CD4-positive, CD25-positive, alpha-beta regulatory T cell (primary cell): ENCODE data around the gene CERS6. TPM values are rescaled to one million over a fixed set of nuclear protein-coding genes. Genes with fewer than 3 reads are reported as not detected.

ENCODE experiments used
- ATAC-seq, 2 donors: fragments of 150-1000 bp; cut with Tn5 transposase; one replicate each; pipeline ENCODE4 v1.10.0; 2021; ENCODE audit warnings: low read depth in 2 of 2, moderate number of reproducible peaks in 2 of 2, moderate library complexity in 1 of 2
- DNase-seq, 3 donors: peaks; one replicate each; pipeline versions ENCODE4 v3.0.0 to v3.0.0-alpha.2; 2012 to 2022; ENCODE audit warnings: mixed read lengths in 1 of 3
- H3K27ac ChIP-seq: one replicate; pipeline ENCODE4 v1.7.0; 2013; ENCODE audit warnings: mild to moderate bottlenecking, low read length; ENCODE audit not compliant: insufficient read depth, poor library complexity, severe bottlenecking
- H3K27me3 ChIP-seq: one replicate; pipeline ENCODE4 v1.7.0; 2013; ENCODE audit warnings: low read length; ENCODE audit not compliant: control insufficient read depth, insufficient read depth
- H3K36me3 ChIP-seq: one replicate; pipeline ENCODE4 v1.7.0; 2013; ENCODE audit warnings: mild to moderate bottlenecking, low read length, moderate library complexity; ENCODE audit not compliant: control insufficient read depth, insufficient read depth
- H3K4me1 ChIP-seq: 2 replicates; pipeline ENCODE4 v1.7.0; 2013; ENCODE audit warnings: mild to moderate bottlenecking, low read length; ENCODE audit not compliant: insufficient read depth, control insufficient read depth, poor library complexity, severe bottlenecking
- H3K4me3 ChIP-seq: one replicate; pipeline ENCODE4 v1.7.0; 2013; ENCODE audit warnings: low read depth, mild to moderate bottlenecking, low read length, moderate library complexity
- H3K9me3 ChIP-seq, 2 experiments: 1 replicate in 1 of 2; 2 replicates in 1 of 2; pipeline ENCODE4 v1.7.0; 2013; ENCODE audit warnings: low read length in 2 of 2, mild to moderate bottlenecking in 1 of 2, moderate library complexity in 1 of 2; ENCODE audit not compliant: control insufficient read depth in 2 of 2
- H3K27ac Mint-ChIP-seq, 3 donors: one replicate each; pipeline ENCODE4 v1.8.0; 2020 to 2022; ENCODE audit warnings: mild to moderate bottlenecking in 3 of 3, mixed read lengths in 3 of 3, moderate library complexity in 2 of 3
- H3K27me3 Mint-ChIP-seq: one replicate; pipeline ENCODE4 v1.8.0; 2022; ENCODE audit warnings: mild to moderate bottlenecking, mixed read lengths
- H3K36me3 Mint-ChIP-seq: one replicate; pipeline ENCODE4 v1.8.0; 2020; ENCODE audit warnings: mixed read lengths
- H3K4me1 Mint-ChIP-seq, 4 donors: one replicate each; pipeline ENCODE4 v1.8.0; 2020 to 2022; ENCODE audit warnings: mixed read lengths in 4 of 4, mild to moderate bottlenecking in 1 of 4
- H3K4me3 Mint-ChIP-seq, 4 donors: one replicate each; pipeline ENCODE4 v1.8.0; 2020 to 2022; ENCODE audit warnings: mild to moderate bottlenecking in 4 of 4, mixed read lengths in 4 of 4, moderate library complexity in 3 of 4
- H3K9me3 Mint-ChIP-seq, 7 donors: one replicate each; pipeline ENCODE4 v1.8.0; 2020 to 2022; ENCODE audit warnings: mixed read lengths in 7 of 7, mild to moderate bottlenecking in 3 of 7, moderate library complexity in 2 of 7
- polyA plus RNA-seq, 4 donors: library from polyadenylated mRNA; unstranded; fragments of 300-500 nt; fragmentation: Illumina TruSeq; gene quantifications; one replicate each; pipeline ENCODE4 v1.2.3, GENCODE V29; 2021
- total RNA-seq: library from RNA; stranded (reverse); gene quantifications from one replicate; pipeline ENCODE4 v1.2.3, GENCODE V29; 2022

The CERS6 gene
- total and polyA plus RNA-seq, 5 donors from 2014 or later = 1.3 to 5.3 (median 3.6) TPM

DNA sequence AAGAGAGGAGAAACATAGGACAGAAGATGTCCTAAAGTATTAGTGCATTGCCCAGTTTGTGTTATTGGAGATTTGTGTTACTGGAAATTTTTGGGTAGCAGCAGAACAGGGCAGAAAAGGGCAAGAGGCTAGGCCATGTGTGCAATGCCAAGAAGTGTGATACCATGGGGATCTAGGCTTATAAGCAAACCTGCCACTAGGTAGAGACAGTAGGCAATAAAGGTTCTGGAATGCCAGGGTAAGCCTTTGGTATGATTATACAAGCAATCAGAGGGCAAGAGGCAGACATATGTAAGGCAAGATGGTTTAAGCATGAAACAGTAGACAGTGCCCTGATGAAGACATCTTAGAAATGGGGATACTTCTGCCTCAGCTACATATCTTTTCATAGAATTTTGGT, 12.3 kb upstream of the CERS6 start:
- Mint-ChIP-seq H3K4me1 (peaks cover 0 to 7% (median 1%) of the 10 kb centered on the region in 4 donors), H3K27me3 (no peaks in the 10 kb centered on the region), H3K9me3 (peaks cover 0 to 9% (median 0%) of the 10 kb centered on the region in 7 donors), H3K36me3 (no peaks in the 10 kb centered on the region), H3K27ac (no peak overlapping the region), H3K4me3 (no peak overlapping the region)
- peaks cover 5% of the 10 kb centered on the region for H3K27me3 ChIP-seq
- H3K4me1 ChIP-seq = no peaks in the 10 kb centered on the region
- H3K4me3 ChIP-seq = no peak overlapping the region
- DNase-seq (no peak), ATAC-seq (no peak)
- no peak overlapping the region for H3K27ac ChIP-seq
- H3K9me3 ChIP-seq = no peaks in the 10 kb centered on the region
- no peaks in the 10 kb centered on the region for H3K36me3 ChIP-seq

- no peak overlapping the region for H3K27ac Mint-ChIP-seq
- no peaks in the 10 kb centered on the region for H3K27me3 Mint-ChIP-seq
- Histone ChIP-seq H3K27ac (no peak overlapping the region), H3K36me3 (no peaks in the 10 kb centered on the region), H3K27me3 (peaks cover 5% of the 10 kb centered on the region), H3K4me1 (no peaks in the 10 kb centered on the region), H3K9me3 (no peaks in the 10 kb centered on the region), H3K4me3 (no peak overlapping the region)
- no peaks in the 10 kb centered on the region for H3K36me3 Mint-ChIP-seq
- H3K9me3 Mint-ChIP-seq = peaks cover 0 to 9% (median 0%) of the 10 kb centered on the region in 7 donors
- no peak overlapping the region for H3K4me3 Mint-ChIP-seq
- ATAC-seq (no peak), DNase-seq (no peak)
- H3K4me1 Mint-ChIP-seq = peaks cover 0 to 14% (median 6%) of the 10 kb centered on the region in 4 donors
Measured at GRCh38 chr2:168445960-168446359, 10.1 kb upstream of the CERS6 start.

GRCh38 chr2:168448980-168449379, 7.1 kb upstream of the CERS6 start:
- H3K4me1 Mint-ChIP-seq = peaks cover 0 to 17% (median 4%) of the 10 kb centered on the region in 4 donors
- Histone ChIP-seq H3K4me3 (no peak overlapping the region), H3K27me3 (peaks cover 3% of the 10 kb centered on the region), H3K36me3 (no peaks in the 10 kb centered on the region), H3K9me3 (no peaks in the 10 kb centered on the region), H3K4me1 (no peaks in the 10 kb centered on the region), H3K27ac (no peak overlapping the region)
- H3K36me3 Mint-ChIP-seq = no peaks in the 10 kb centered on the region
- ATAC-seq (no peak), DNase-seq (no peak)
- H3K9me3 Mint-ChIP-seq = peaks cover 0 to 9% (median 0%) of the 10 kb centered on the region in 7 donors
- no peaks in the 10 kb centered on the region for H3K27me3 Mint-ChIP-seq
- H3K4me3 Mint-ChIP-seq = no peak overlapping the region
- peak overlapping the region; percentile 16 to 65 (median 39) for H3K27ac Mint-ChIP-seq

DNA sequence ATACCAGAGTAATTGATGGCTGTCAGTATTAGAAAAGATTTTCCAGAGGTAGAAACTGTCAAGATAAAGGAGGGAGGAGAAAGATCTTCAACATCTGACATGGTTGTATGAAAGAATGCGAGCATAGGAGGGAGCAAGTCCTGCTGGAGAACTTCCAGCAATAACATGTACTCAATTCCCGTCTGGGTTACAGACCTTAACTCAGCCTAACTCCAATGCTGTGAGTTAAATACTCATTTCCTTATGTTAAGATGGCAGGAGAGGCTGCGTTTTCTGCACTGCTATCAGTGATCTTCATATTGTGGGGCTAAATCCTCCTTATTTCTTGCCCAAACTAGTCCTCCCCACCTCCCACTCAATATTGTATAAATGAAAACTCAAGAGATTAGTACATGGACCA, 6.7 kb upstream of the CERS6 start:
- no peak overlapping the region for H3K27ac ChIP-seq

DNA sequence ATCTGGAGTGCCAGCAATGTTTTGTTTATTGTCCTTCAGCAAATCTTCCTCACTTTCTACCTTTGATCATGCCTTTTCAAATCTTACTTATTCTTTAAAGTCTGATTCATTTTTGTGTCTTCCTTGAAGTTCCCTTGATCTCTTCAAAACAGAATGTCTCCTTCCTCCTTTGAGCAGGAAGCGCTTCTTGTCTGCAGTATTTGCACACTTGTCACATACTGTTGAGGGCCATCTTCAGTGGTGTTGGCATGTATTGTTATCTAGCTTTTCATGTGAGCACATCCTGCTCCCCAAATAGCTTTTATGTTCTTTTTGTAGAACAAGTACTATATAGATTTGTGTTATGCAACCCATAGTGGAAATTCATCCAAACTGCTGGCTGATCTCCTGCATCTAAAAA, 5.9 kb upstream of the CERS6 start:
- H3K9me3 Mint-ChIP-seq = peaks cover 0 to 9% (median 0%) of the 10 kb centered on the region in 7 donors
- Histone ChIP-seq H3K9me3 (no peaks in the 10 kb centered on the region), H3K4me3 (no peak overlapping the region), H3K27ac (no peak overlapping the region), H3K36me3 (no peaks in the 10 kb centered on the region), H3K27me3 (no peaks in the 10 kb centered on the region), H3K4me1 (no peaks in the 10 kb centered on the region)
- peak overlapping the region in 1 of 4 donors; percentile 0 for H3K4me3 Mint-ChIP-seq
- ATAC-seq = peak; percentile 50 to 62
- peak overlapping the region; percentile 3 to 62 (median 32) for H3K27ac Mint-ChIP-seq
- no peaks in the 10 kb centered on the region for H3K27me3 Mint-ChIP-seq
- peak in 2 of 3 donors; percentile 21 to 46 for DNase-seq
- peaks cover 0 to 17% (median 4%) of the 10 kb centered on the region in 4 donors for H3K4me1 Mint-ChIP-seq
- no peaks in the 10 kb centered on the region for H3K36me3 Mint-ChIP-seq

More for the DNA sequence above, 6.7 kb upstream of the CERS6 start:
- H3K4me3 ChIP-seq = no peak overlapping the region
- peak overlapping the region; percentile 16 to 65 (median 17) for H3K27ac Mint-ChIP-seq
- DNase-seq = no peak
- no peak overlapping the region for H3K4me3 Mint-ChIP-seq
- H3K4me1 ChIP-seq = no peaks in the 10 kb centered on the region
- no peaks in the 10 kb centered on the region for H3K9me3 ChIP-seq
- H3K27me3 ChIP-seq = peaks cover 2% of the 10 kb centered on the region
- no peaks in the 10 kb centered on the region for H3K27me3 Mint-ChIP-seq
- peaks cover 0 to 17% (median 4%) of the 10 kb centered on the region in 4 donors for H3K4me1 Mint-ChIP-seq
- H3K9me3 Mint-ChIP-seq = peaks cover 0 to 9% (median 0%) of the 10 kb centered on the region in 7 donors
- no peaks in the 10 kb centered on the region for H3K36me3 Mint-ChIP-seq
- ATAC-seq = no peak
- H3K36me3 ChIP-seq = no peaks in the 10 kb centered on the region

GRCh38 chr2:168450732-168451131, 5.3 kb upstream of the CERS6 start:
- Histone ChIP-seq H3K27ac (no peak overlapping the region), H3K4me3 (no peak overlapping the region), H3K4me1 (peaks cover 2% of the 10 kb centered on the region), H3K27me3 (no peaks in the 10 kb centered on the region), H3K36me3 (no peaks in the 10 kb centered on the region), H3K9me3 (no peaks in the 10 kb centered on the region)
- DNase-seq = no peak
- no peaks in the 10 kb centered on the region for H3K36me3 Mint-ChIP-seq
- peak overlapping the region in 1 of 3 donors; percentile 2 for H3K27ac Mint-ChIP-seq
- H3K9me3 Mint-ChIP-seq = peaks cover 0 to 9% (median 0%) of the 10 kb centered on the region in 7 donors
- peaks cover 0 to 17% (median 4%) of the 10 kb centered on the region in 4 donors for H3K4me1 Mint-ChIP-seq
- H3K27me3 Mint-ChIP-seq = no peaks in the 10 kb centered on the region
- ATAC-seq = no peak
- no peak overlapping the region for H3K4me3 Mint-ChIP-seq

DNA sequence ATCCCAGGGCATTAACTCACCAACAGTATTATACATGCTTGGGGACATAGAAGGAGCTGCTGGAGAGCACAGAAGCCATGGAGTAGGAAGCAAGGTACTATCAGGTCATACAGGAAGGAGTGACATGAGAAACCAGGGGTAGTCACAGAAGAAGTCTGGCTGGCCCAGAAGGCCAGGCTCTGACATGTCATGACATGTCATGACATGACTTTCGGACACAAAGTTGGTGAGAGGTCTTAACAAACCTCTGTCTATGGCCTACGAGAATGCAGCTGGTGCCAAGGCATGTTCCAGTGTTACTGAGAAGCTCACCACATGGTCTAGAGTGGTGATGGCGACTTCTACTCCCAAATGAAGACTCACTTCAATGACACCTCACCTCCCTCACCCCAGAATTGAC, 3.3 kb upstream of the CERS6 start:
- Mint-ChIP-seq H3K4me1 (peaks cover 0 to 23% (median 9%) of the 10 kb centered on the region in 4 donors), H3K27me3 (peaks cover 8% of the 10 kb centered on the region), H3K27ac (no peak overlapping the region), H3K9me3 (no peaks in the 10 kb centered on the region), H3K4me3 (no peak overlapping the region), H3K36me3 (no peaks in the 10 kb centered on the region)
- DNase-seq (no peak), ATAC-seq (no peak)
- no peaks in the 10 kb centered on the region for H3K36me3 ChIP-seq
- H3K4me1 ChIP-seq = peaks cover 4% of the 10 kb centered on the region
- no peak overlapping the region for H3K4me3 ChIP-seq
- no peaks in the 10 kb centered on the region for H3K9me3 ChIP-seq
- H3K27me3 ChIP-seq = no peaks in the 10 kb centered on the region
- no peak overlapping the region for H3K27ac ChIP-seq

DNA sequence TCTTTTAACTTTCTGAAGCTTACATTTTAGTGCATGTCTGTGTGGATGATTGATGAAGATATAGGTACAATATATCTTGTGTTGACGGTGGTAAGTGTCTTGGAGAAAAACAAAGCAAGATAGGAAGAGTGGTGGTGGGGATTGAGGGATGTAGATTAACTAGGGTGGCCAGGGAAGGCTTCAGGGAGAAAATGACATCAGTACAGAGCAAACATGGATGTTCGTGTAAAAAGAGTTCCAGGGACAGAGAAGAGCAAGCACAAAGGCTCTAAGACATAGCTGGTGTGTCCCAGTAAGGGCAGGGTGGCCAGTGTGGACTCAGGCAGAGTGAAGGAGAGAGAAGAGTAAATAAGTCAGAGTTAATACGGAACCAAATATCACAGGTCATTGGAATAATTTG, 2.7 kb upstream of the CERS6 start:
- no peak overlapping the region for H3K4me3 ChIP-seq
- Mint-ChIP-seq H3K27ac (no peak overlapping the region), H3K27me3 (peaks cover 9% of the 10 kb centered on the region), H3K4me3 (no peak overlapping the region), H3K4me1 (peaks cover 0 to 29% (median 14%) of the 10 kb centered on the region in 4 donors), H3K9me3 (no peaks in the 10 kb centered on the region), H3K36me3 (no peaks in the 10 kb centered on the region)
- H3K9me3 ChIP-seq = no peaks in the 10 kb centered on the region
- H3K27me3 ChIP-seq = no peaks in the 10 kb centered on the region
- no peaks in the 10 kb centered on the region for H3K36me3 ChIP-seq
- ATAC-seq (no peak), DNase-seq (no peak)
- H3K27ac ChIP-seq = no peak overlapping the region
- H3K4me1 ChIP-seq = peaks cover 4% of the 10 kb centered on the region
